HEK293 (cell line): ENCODE measurements around the gene KRTAP13-3.

Source experiments
- CTCF ChIA-PET: fragments of 350-600 bp; formaldehyde crosslinking; extraction: SDS; loops from one replicate; lab custom pipeline; 2021; ENCODE audit warnings: antibody characterized with exemption; lab: Yijun Ruan, JAX
- POLR2A ChIA-PET: fragments of 300-600 bp; formaldehyde crosslinking; extraction: SDS; loops from one replicate; lab custom pipeline; 2020; ENCODE audit warnings: antibody characterized with exemption, inconsistent platforms; lab: Yijun Ruan, JAX
- H3K27ac ChIP-seq: fragments of 200-500 bp; sonication (Bioruptor generic); 2 replicates; pipeline ENCODE4 v1.5.1; 2014; ENCODE audit warnings: low read depth, low read length, control low read depth, inconsistent platforms; ENCODE audit errors: extremely low read depth
- H3K36me3 ChIP-seq, 2 experiments: fragments of 200-500 bp in 1 of 2; sonication (Bioruptor generic) in 1 of 2; 1 replicate in 1 of 2; 2 replicates in 1 of 2; pipeline ENCODE4 v1.5.1; 2014 to 2017; ENCODE audit warnings: inconsistent platforms in 2 of 2, low read length in 2 of 2; ENCODE audit not compliant: control insufficient read depth in 2 of 2, insufficient read depth in 1 of 2
- H3K4me1 ChIP-seq: fragments of 200-500 bp; sonication (Bioruptor generic); 2 replicates; pipeline ENCODE4 v1.5.1; 2014; ENCODE audit warnings: mild to moderate bottlenecking, low read length, inconsistent platforms; ENCODE audit not compliant: control insufficient read depth, insufficient read depth
- H3K4me3 ChIP-seq: 2 replicates; pipeline ENCODE4 v1.5.1; 2011; ENCODE audit warnings: low read depth, mild to moderate bottlenecking, control low read depth, low read length, moderate library complexity
- H3K9me3 ChIP-seq: fragments of 200-500 bp; sonication (Bioruptor generic); 2 replicates; pipeline ENCODE4 v1.5.1; 2014; ENCODE audit warnings: low read depth, low read length, inconsistent platforms; ENCODE audit not compliant: control insufficient read depth, insufficient read depth
- BCL11B ChIP-seq: fragments of 450-650 bp; formaldehyde crosslinking; IDR thresholded peaks from 2 replicates; pipeline ENCODE4 v1.5.1; 2016; ENCODE audit warnings: low read depth, missing biosample characterization, missing genetic modification characterization
- CTCF ChIP-seq: fragments of 450-650 bp; formaldehyde crosslinking; IDR thresholded peaks from 2 replicates; pipeline ENCODE4 v1.5.1; 2016; ENCODE audit warnings: missing biosample characterization, missing genetic modification characterization
- KLF10 ChIP-seq: fragments of 450-650 bp; IDR thresholded peaks from 2 replicates; pipeline ENCODE4 v1.5.1; 2018; ENCODE audit warnings: missing biosample characterization, mild to moderate bottlenecking, missing genetic modification characterization
- SETDB1 ChIP-seq: IDR thresholded peaks from one replicate; pipeline ENCODE4 v1.6.1; 2017; ENCODE audit warnings: mild to moderate bottlenecking, low read length, moderate library complexity, mixed read lengths; ENCODE audit not compliant: insufficient read length
- SP3 ChIP-seq: fragments of 450-650 bp; formaldehyde crosslinking; IDR thresholded peaks from 2 replicates; pipeline ENCODE4 v1.5.1; 2016; ENCODE audit warnings: missing biosample characterization, missing genetic modification characterization
- ZNF132 ChIP-seq: fragments of 450-650 bp; formaldehyde crosslinking; IDR thresholded peaks from 2 replicates; pipeline ENCODE4 v1.5.1; 2017; ENCODE audit warnings: missing biosample characterization, missing genetic modification characterization, borderline replicate concordance
- ZNF138 ChIP-seq: fragments of 450-650 bp; formaldehyde crosslinking; IDR thresholded peaks from 2 replicates; pipeline ENCODE4 v1.5.1; 2016; ENCODE audit warnings: missing biosample characterization, missing genetic modification characterization, borderline replicate concordance
- ZNF211 ChIP-seq: fragments of 450-650 bp; formaldehyde crosslinking; IDR thresholded peaks from 2 replicates; pipeline ENCODE4 v1.5.1; 2016; ENCODE audit warnings: low read depth, missing biosample characterization, missing genetic modification characterization
- ZNF23 ChIP-seq: fragments of 450-650 bp; formaldehyde crosslinking; IDR thresholded peaks from 2 replicates; pipeline ENCODE4 v1.5.1; 2016; ENCODE audit warnings: missing biosample characterization, missing genetic modification characterization, borderline replicate concordance
- ZNF341 ChIP-seq: fragments of 450-650 bp; formaldehyde crosslinking; IDR thresholded peaks from 2 replicates; pipeline ENCODE4; 2016; ENCODE audit warnings: low read depth, missing biosample characterization, missing genetic modification characterization
- ZNF423 ChIP-seq: fragments of 450-650 bp; formaldehyde crosslinking; IDR thresholded peaks from 2 replicates; pipeline ENCODE4 v1.5.1; 2016; ENCODE audit warnings: missing biosample characterization, missing genetic modification characterization
- ZNF654 ChIP-seq: fragments of 450-650 bp; formaldehyde crosslinking; IDR thresholded peaks from 2 replicates; pipeline ENCODE4 v1.5.1; 2016; ENCODE audit warnings: low read depth, missing biosample characterization, missing genetic modification characterization
- ZNF707 ChIP-seq: fragments of 450-650 bp; formaldehyde crosslinking; IDR thresholded peaks from 2 replicates; pipeline ENCODE4 v1.5.1; 2016; ENCODE audit warnings: missing biosample characterization, missing genetic modification characterization
- ZNF768 ChIP-seq: fragments of 450-650 bp; formaldehyde crosslinking; IDR thresholded peaks from 2 replicates; pipeline ENCODE4 v1.5.1; 2018; ENCODE audit warnings: missing biosample characterization, mild to moderate bottlenecking, missing genetic modification characterization
- ZNF777 ChIP-seq: fragments of 450-650 bp; formaldehyde crosslinking; IDR thresholded peaks from 2 replicates; pipeline ENCODE4 v1.5.1; 2017; ENCODE audit warnings: missing biosample characterization, missing genetic modification characterization, borderline replicate concordance
- ZNF791 ChIP-seq: fragments of 450-650 bp; formaldehyde crosslinking; IDR thresholded peaks from 2 replicates; pipeline ENCODE4 v1.5.1; 2016; ENCODE audit warnings: missing biosample characterization, missing genetic modification characterization
- ZNF830 ChIP-seq: fragments of 450-650 bp; IDR thresholded peaks from 2 replicates; pipeline ENCODE4 v1.5.0; 2018; ENCODE audit warnings: missing biosample characterization, missing genetic modification characterization, low read depth, mild to moderate bottlenecking, moderate library complexity
- TF ChIP-seq, protein P1 (sequence below): fragments of 450-650 bp; formaldehyde crosslinking; IDR thresholded peaks from 2 replicates; pipeline ENCODE4 v1.5.1; 2017; ENCODE audit warnings: missing biosample characterization, missing genetic modification characterization

KRTAP13-3 gene

DNA sequence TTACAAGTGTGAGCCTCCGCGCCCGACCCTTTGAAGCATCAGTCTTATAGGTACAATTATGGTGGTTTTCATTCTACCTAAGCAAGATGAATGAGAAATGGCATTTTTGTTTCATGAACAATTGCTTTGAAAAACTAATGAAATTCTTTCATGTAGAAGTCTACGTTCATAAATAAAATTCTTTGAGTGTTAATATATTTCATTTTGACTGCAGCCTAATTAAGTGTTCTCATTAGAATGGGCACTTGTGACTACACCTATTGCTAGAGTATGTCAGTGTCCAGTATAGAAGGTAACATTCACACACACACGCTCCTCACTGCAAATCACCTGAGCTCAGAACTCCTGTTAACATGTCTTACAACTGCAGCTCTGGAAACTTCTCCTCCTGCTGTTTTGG is 14.2 kb upstream of the KRTAP13-3 start, which contains the start of gene KRTAP15-1:
Gene KRTAP15-1, plus strand, starts transcription at position 301 of the 400 bp plus-strand sequence. Its CDS starts 53 bp downstream, at position 354.
- Histone ChIP-seq H3K36me3 (no peaks in the 10 kb centered on the region), H3K4me3 (no peak within 1 kb of the TSS), H3K4me1 (no peaks in the 10 kb centered on the region), H3K27ac (no peak within 1 kb of the TSS), H3K9me3 (no peaks in the 10 kb centered on the region)
- ChIA-PET CTCF (no interaction called here), POLR2A (no interaction called here)
- TF ChIP-seq, protein P1, sequence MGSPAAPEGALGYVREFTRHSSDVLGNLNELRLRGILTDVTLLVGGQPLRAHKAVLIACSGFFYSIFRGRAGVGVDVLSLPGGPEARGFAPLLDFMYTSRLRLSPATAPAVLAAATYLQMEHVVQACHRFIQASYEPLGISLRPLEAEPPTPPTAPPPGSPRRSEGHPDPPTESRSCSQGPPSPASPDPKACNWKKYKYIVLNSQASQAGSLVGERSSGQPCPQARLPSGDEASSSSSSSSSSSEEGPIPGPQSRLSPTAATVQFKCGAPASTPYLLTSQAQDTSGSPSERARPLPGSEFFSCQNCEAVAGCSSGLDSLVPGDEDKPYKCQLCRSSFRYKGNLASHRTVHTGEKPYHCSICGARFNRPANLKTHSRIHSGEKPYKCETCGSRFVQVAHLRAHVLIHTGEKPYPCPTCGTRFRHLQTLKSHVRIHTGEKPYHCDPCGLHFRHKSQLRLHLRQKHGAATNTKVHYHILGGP (tag by site-specific recombination): no peak
- TF ChIP-seq SETDB1 (no peak), ZNF423 (tag by site-specific recombination) (no peak), ZNF791 (tag by site-specific recombination) (no peak), ZNF768 (no peak), ZNF211 (tag by site-specific recombination) (no peak), ZNF777 (tag by site-specific recombination) (no peak)
- TF ChIP-seq, all 188 proteins: peak for 0

DNA sequence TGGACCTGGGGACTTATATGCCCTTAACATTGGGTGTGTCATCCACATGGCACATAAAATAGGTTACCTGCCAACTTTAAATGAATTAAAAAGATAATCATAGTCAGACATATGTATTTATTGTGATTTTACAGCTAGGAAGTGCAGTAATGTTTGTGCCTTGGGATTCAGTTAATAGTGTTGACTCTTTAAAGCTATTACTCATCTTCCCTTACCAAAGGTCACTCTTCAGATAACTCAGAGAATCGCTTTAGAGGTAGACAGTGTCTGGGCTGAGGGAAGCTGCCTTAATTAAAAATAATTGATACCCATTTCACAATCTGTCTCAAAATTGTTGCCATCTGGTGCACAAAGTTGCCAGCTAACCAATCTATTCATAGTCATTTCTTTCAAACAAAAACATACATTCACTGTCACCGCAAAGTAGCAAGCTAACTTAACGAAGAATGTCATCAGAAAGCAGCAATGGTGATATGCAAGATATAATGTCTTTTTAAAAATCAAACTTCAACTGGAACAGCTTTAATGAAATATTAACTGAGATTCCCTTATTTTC is 11.4 kb upstream of the KRTAP13-3 start:
- H3K9me3 ChIP-seq: no peaks in the 10 kb centered on the region
- H3K36me3 ChIP-seq: no peaks in the 10 kb centered on the region
- no peak overlapping the region for H3K27ac ChIP-seq
- H3K4me1 ChIP-seq: no peaks in the 10 kb centered on the region
- CTCF ChIA-PET: interaction anchor here (0.6 kb wide), 3 partner anchors 96 to 588 kb away, joined by 3 read pairs; no protein-coding TSS in a partner anchor
- H3K4me3 ChIP-seq: no peak overlapping the region
- POLR2A ChIA-PET: interaction anchor here (0.7 kb wide), 1 partner anchor 916 kb away, joined by 3 read pairs; no protein-coding TSS in a partner anchor
- TF ChIP-seq SP3 (tag by site-specific recombination) (no peak), ZNF23 (no peak), ZNF138 (tag by site-specific recombination) (no peak), BCL11B (no peak), ZNF707 (tag by site-specific recombination) (no peak), ZNF132 (no peak), ZNF341 (tag by site-specific recombination) (no peak)

DNA sequence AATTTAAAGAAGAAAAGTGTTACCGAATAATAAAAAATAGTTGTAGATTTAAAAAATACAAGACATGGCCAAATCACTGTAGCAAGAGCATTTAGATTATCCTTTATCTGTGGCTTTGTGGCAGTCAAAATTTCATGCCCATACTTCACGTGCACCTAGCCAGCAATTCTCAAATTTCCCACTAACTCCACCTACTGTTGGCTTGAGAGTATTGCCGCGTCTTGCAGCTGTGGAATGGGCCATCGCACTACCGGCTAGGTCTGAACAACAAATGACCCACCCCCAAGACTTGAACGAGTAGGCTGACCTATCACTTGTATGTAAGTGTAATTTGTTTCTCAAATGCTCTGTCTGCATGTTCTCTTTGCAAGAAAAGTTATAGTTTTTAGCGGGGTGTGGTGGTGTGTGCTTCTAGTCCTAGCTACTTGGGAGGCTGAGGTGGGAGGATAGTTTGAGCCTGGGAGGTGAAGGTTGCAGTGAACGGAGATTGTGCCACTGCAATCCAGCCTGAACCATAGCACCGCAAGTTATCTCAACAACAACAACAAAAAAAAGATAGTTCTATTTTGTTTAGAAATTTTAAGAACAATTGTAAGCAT is 8.4 kb upstream of the KRTAP13-3 start:
- TF ChIP-seq KLF10 (tag by site-specific recombination): no peak
- peak; percentile 25; the same call in 1 of the 2 replicates for TF ChIP-seq ZNF654 (tag by site-specific recombination)
- TF ChIP-seq ZNF830 (tag by site-specific recombination): no peak
- TF ChIP-seq CTCF (tag by site-specific recombination): no peak
- ChIA-PET CTCF (interaction anchor here (0.6 to 2.2 kb wide), 24 partner anchors 9 to 736 kb away, joined by 3 to 12 read pairs (median 4); partner anchors contain the start of gene KRTAP27-1), POLR2A (no interaction called here)
- Histone ChIP-seq H3K4me1 (no peaks in the 10 kb centered on the region), H3K36me3 (no peaks in the 10 kb centered on the region), H3K4me3 (no peak overlapping the region), H3K27ac (no peak overlapping the region), H3K9me3 (no peaks in the 10 kb centered on the region)
